ENCODE data around the gene ATP5F1C.

The ATP5F1C gene

GRCh38 chr10:7857262-7857661 is 69.3 kb downstream of the ATP5F1C start:
- no peak for TF ChIP-seq SP1 (IDR thresholded peaks at IDR 0.05)
- TF ChIP-seq BHLHE40 (IDR thresholded peaks at IDR 0.05; ENCODE audit: borderline replicate concordance), result no peak
- no peak for TF ChIP-seq PKNOX1 (IDR thresholded peaks at IDR 0.05)
- no peak for TF ChIP-seq FOXA1 (IDR thresholded peaks at IDR 0.05)
- no peak for TF ChIP-seq ELF4 (IDR thresholded peaks at IDR 0.05)
- no peak for TF ChIP-seq LEF1 (IDR thresholded peaks at IDR 0.05; ENCODE audit: borderline replicate concordance)
- no peak for TF ChIP-seq HDGF (IDR thresholded peaks at IDR 0.05; ENCODE audit: borderline replicate concordance)
- no peak for TF ChIP-seq ARNT (IDR thresholded peaks at IDR 0.05)
- no peak for TF ChIP-seq SUZ12 (IDR thresholded peaks at IDR 0.05)
- no peak for TF ChIP-seq FOXM1 (IDR thresholded peaks at IDR 0.05; ENCODE audit: borderline replicate concordance)
- TF ChIP-seq ZNF384 (IDR thresholded peaks at IDR 0.05), result no peak
- TF ChIP-seq FOXK2 (IDR thresholded peaks at IDR 0.05), result no peak
- TF ChIP-seq TARDBP (IDR thresholded peaks at IDR 0.05), result no peak
- TF ChIP-seq CTBP1 (IDR thresholded peaks at IDR 0.05; ENCODE audit: borderline replicate concordance), result no peak
- TF ChIP-seq L3MBTL2 (conservative IDR thresholded peaks at IDR 0.05), result no peak
- no peak for TF ChIP-seq NFRKB (IDR thresholded peaks at IDR 0.05)
- POLR2A ChIA-PET, result no interaction called here
- DNase-seq (ENCODE audit: extremely low spot score), result no peak
- CTCF ChIA-PET, result no interaction called here
